Prostate gland (tissue), 2 donors: Measurements from ENCODE around the gene IMMP2L. TPM values are rescaled to one million over a fixed set of nuclear protein-coding genes. Genes with fewer than 3 reads are reported as not detected.

ENCODE experiments used
- DNase-seq: peaks from one replicate; pipeline ENCODE4 v3.0.0-alpha.2; 2019; ENCODE audit warnings: low spot score
- H3K27ac ChIP-seq, 2 donors: fragments of 200-600 bp; sonication (generic); 2 replicates each; pipeline ENCODE4 v1.5.1; 2017 to 2019
- H3K27me3 ChIP-seq: fragments of 200-600 bp; sonication (generic); replicated peaks from 2 replicates; pipeline ENCODE4 v1.5.1; 2019; ENCODE audit not compliant: insufficient read depth
- H3K36me3 ChIP-seq, 2 donors: fragments of 200-600 bp; sonication (generic); 1 replicate in 1 of 2; 2 replicates in 1 of 2; pipeline versions ENCODE4 v1.5.1 to v1.8.1; 2017 to 2019
- H3K4me1 ChIP-seq: fragments of 200-600 bp; sonication (generic); replicated peaks from 2 replicates; pipeline ENCODE4 v1.5.1; 2019
- H3K4me3 ChIP-seq, 2 donors: fragments of 200-600 bp; sonication (generic); 2 replicates each; pipeline ENCODE4 v1.5.1; 2017 to 2019
- H3K9me3 ChIP-seq: fragments of 200-600 bp; sonication (generic); 2 replicates; pipeline ENCODE4 v1.5.1; 2017
- CTCF ChIP-seq, 4 experiments: fragments of 200-600 bp in 2 of 4; fragments of 450-650 bp in 2 of 4; sonication (generic) in 2 of 4; IDR thresholded peaks; 1 replicate in 3 of 4; 2 replicates in 1 of 4; pipeline ENCODE4 v1.5.1; 2016 to 2019; ENCODE audit warnings: antibody characterized with exemption in 4 of 4, mild to moderate bottlenecking in 2 of 4, moderate library complexity in 2 of 4
- POLR2A ChIP-seq: fragments of 450-650 bp; IDR thresholded peaks from one replicate; pipeline ENCODE4 v1.6.1; 2016; ENCODE audit warnings: antibody characterized with exemption, mild to moderate bottlenecking
- POLR2AphosphoS5 ChIP-seq: sonication (generic); formaldehyde crosslinking; IDR thresholded peaks from one replicate; pipeline ENCODE4 v1.6.1; 2017; ENCODE audit warnings: antibody characterized with exemption
- WGBS: methylation state at CpG from one replicate; pipeline ENCODE4 v1.1.5; 2018; 5-methylcytosine and 5-hydroxymethylcytosine counted together
- intact Hi-C: fragments of 100-400 bp; cut with DNase I; formaldehyde crosslinking; loops from one replicate; pipeline ENCODE4 v1.14.2; 2022
- total RNA-seq, 2 donors: library from RNA; depleted of rRNA; stranded (reverse); fragments of >200 nt; gene quantifications; one replicate each; pipeline ENCODE4 v1.1.0, GENCODE V29; 2016

Gene IMMP2L
- total RNA-seq, 2 donors from 2014 or later, result 16.9 to 20.4 TPM

GRCh38 chr7:111160297-111160696 lies 402.0 kb downstream of the IMMP2L start:
- DNase-seq, result no peak
- Histone ChIP-seq H3K9me3 (no peaks in the 10 kb centered on the region), H3K27ac (no peak overlapping the region)

GRCh38 chr7:111159426-111159825 lies 402.9 kb downstream of the IMMP2L start:
- H3K9me3 ChIP-seq, result no peaks in the 10 kb centered on the region
- no peak overlapping the region for H3K4me3 ChIP-seq
- TF ChIP-seq CTCF (IDR thresholded peaks at IDR 0.05) (no peak), POLR2AphosphoS5 (no peak), POLR2A (no peak)
- no peaks in the 10 kb centered on the region for H3K36me3 ChIP-seq
- intact Hi-C loops, result no loop called here
- H3K27ac ChIP-seq, result no peak overlapping the region
- no peaks in the 10 kb centered on the region for H3K27me3 ChIP-seq
- DNase-seq, result no peak
- H3K4me1 ChIP-seq, result no peaks in the 10 kb centered on the region

More at GRCh38 chr7:111160297-111160696, 402.0 kb downstream of the IMMP2L start:
- Histone ChIP-seq H3K36me3 (no peaks in the 10 kb centered on the region), H3K4me3 (no peak overlapping the region), H3K27me3 (no peaks in the 10 kb centered on the region), H3K4me1 (no peaks in the 10 kb centered on the region)
- no peak for TF ChIP-seq POLR2AphosphoS5
- intact Hi-C loops, result no loop called here

DNA sequence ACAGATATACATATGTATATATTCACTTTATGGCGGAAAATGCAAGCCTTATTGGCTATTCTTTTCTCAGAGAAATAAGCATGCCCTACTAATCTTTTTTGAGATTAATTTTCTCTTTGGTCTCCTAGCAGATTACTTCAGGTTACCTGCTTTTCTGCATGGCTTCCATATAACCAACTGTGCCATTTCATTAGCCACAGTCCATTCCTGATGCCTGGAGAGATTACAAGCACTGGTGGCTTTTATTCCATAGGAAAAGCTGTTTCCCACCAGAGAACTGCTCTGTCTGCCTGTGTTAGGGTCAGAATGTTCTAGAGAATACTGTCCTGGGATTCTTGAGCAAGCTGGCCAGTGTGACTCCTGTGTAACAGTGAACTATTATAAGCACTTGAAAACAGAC lies 411.6 kb downstream of the IMMP2L start:
- DNase-seq, result no peak
- 98% methylated on average over 1 of the region's 1 CpG for WGBS
- H3K4me3 ChIP-seq, result no peak overlapping the region
- H3K27me3 ChIP-seq, result no peaks in the 10 kb centered on the region
- no peaks in the 10 kb centered on the region for H3K36me3 ChIP-seq
- H3K9me3 ChIP-seq, result no peaks in the 10 kb centered on the region
- intact Hi-C loops, result no loop called here
- H3K4me1 ChIP-seq, result no peaks in the 10 kb centered on the region
- no peak for TF ChIP-seq POLR2AphosphoS5
- no peak for TF ChIP-seq POLR2A
- no peak for TF ChIP-seq CTCF (IDR thresholded peaks at IDR 0.05)
- no peak overlapping the region for H3K27ac ChIP-seq

GRCh38 chr7:111147708-111148533 lies 414.4 kb downstream of the IMMP2L start:
- intact Hi-C loops, result no loop called here
- no peaks in the 10 kb centered on the region for H3K36me3 ChIP-seq
- no peaks in the 10 kb centered on the region for H3K27me3 ChIP-seq
- no peak for TF ChIP-seq POLR2A
- no peak for TF ChIP-seq CTCF (IDR thresholded peaks at IDR 0.05)
- TF ChIP-seq POLR2AphosphoS5, result no peak
- H3K9me3 ChIP-seq, result no peaks in the 10 kb centered on the region
- no peaks in the 10 kb centered on the region for H3K4me1 ChIP-seq
- no peak overlapping the region for H3K27ac ChIP-seq
- 88% methylated on average over 6 of the region's 6 CpGs for WGBS
- no peak for DNase-seq
- no peak overlapping the region for H3K4me3 ChIP-seq

- H3K27me3 ChIP-seq, result no peaks in the 10 kb centered on the region
- no peaks in the 10 kb centered on the region for H3K9me3 ChIP-seq
- no peaks in the 10 kb centered on the region for H3K4me1 ChIP-seq
- TF ChIP-seq CTCF (IDR thresholded peaks at IDR 0.05), result no peak
- TF ChIP-seq POLR2A, result no peak
- TF ChIP-seq POLR2AphosphoS5, result no peak
- no peak overlapping the region for H3K27ac ChIP-seq
- no peak for DNase-seq
- intact Hi-C loops, result no loop called here
- H3K36me3 ChIP-seq, result no peaks in the 10 kb centered on the region
- no peak overlapping the region for H3K4me3 ChIP-seq
Measured at GRCh38 chr7:111146136-111146535, 416.2 kb downstream of the IMMP2L start.
